ENCODE measurements around the gene TMTC2. TPM values are rescaled to one million over a fixed set of nuclear protein-coding genes. Genes with fewer than 3 reads are reported as not detected.

Gene TMTC2
- total RNA-seq, 2 experiments from 2014 or later: 1.8 to 2.1 TPM

GRCh38 chr12:82685790-82686167, 927 bp upstream of the TMTC2 start:
- POLR2A ChIA-PET: interaction anchor here (0.6 to 2.8 kb wide), 3 partner anchors 111 to 328 kb away, joined by 3 to 14 read pairs (median 3); partner anchors contain the start of genes CCDC59 and METTL25
- H3K36me3 Mint-ChIP-seq (ENCODE audit: low read depth): peaks cover 14% of the 10 kb centered on the region

GRCh38 chr12:82687021-82688011, 610 bp downstream of the TMTC2 start:
- POLR2A ChIA-PET: interaction anchor here (1.4 to 2.8 kb wide), 2 partner anchors 10 to 329 kb away, joined by 3 to 14 read pairs; partner anchors contain the start of genes CCDC59 and METTL25
- Histone ChIP-seq H3K27ac (ENCODE audit: low read depth in 1 of 2, low read length in 2 of 2) (peak overlapping the region; percentile 87), H3K4me1 (ENCODE audit: insufficient read depth, low read length) (peaks cover 16% of the 10 kb centered on the region), H3K9me3 (ENCODE audit: control insufficient read depth in 1 of 2, insufficient read depth in 1 of 2, low read length in 2 of 2) (no peaks in the 10 kb centered on the region), H3K4me3 (ENCODE audit: low read length) (peak overlapping the region; percentile 87), H3K36me3 (ENCODE audit: insufficient read depth, low read length) (no peaks in the 10 kb centered on the region), H3K27me3 (ENCODE audit: control insufficient read depth in 1 of 2, insufficient read depth in 2 of 2, low read length in 2 of 2) (peaks cover 0 to 6% of the 10 kb centered on the region in 2 experiments)
- Mint-ChIP-seq H3K4me3 (peak overlapping the region; percentile 92), H3K36me3 (ENCODE audit: low read depth) (peaks cover 14% of the 10 kb centered on the region), H3K27me3 (peaks cover 5% of the 10 kb centered on the region), H3K27ac (peak overlapping the region; percentile 84), H3K9me3 (no peaks in the 10 kb centered on the region), H3K4me1 (ENCODE audit: low read depth) (peaks cover 13% of the 10 kb centered on the region)
- no peak for TF ChIP-seq CTCF (IDR thresholded peaks at IDR 0.05)
- intact Hi-C loops (cut with DNase I, micrococcal nuclease): loop anchor here (5.0 to 10.0 kb wide), 5 partner anchors 325 to 1817 kb away; partner anchors contain the start of genes CCDC59 (in 1 of the 2) and METTL25 (in 1 of the 2)
- CTCF ChIA-PET: interaction anchor here (1.0 to 2.9 kb wide), 5 partner anchors 8 to 329 kb away, joined by 3 to 11 read pairs (median 9); partner anchors contain the start of genes CCDC59 and METTL25
- ATAC-seq (ENCODE audit: poor library complexity) (peak; percentile 30), DNase-seq (peak; percentile 34 to 85 (median 48))

More at GRCh38 chr12:82685790-82686167, 927 bp upstream of the TMTC2 start:
- Mint-ChIP-seq H3K27ac (peak overlapping the region; percentile 84), H3K9me3 (no peaks in the 10 kb centered on the region), H3K4me1 (ENCODE audit: low read depth) (peaks cover 13% of the 10 kb centered on the region), H3K27me3 (peaks cover 12% of the 10 kb centered on the region), H3K4me3 (peak overlapping the region; percentile 92)
- Histone ChIP-seq H3K4me1 (ENCODE audit: insufficient read depth, low read length) (peaks cover 16% of the 10 kb centered on the region), H3K27ac (ENCODE audit: low read depth in 1 of 2, low read length in 2 of 2) (peak overlapping the region; percentile 87), H3K9me3 (ENCODE audit: control insufficient read depth in 1 of 2, insufficient read depth in 1 of 2, low read length in 2 of 2) (no peaks in the 10 kb centered on the region), H3K27me3 (ENCODE audit: control insufficient read depth in 1 of 2, insufficient read depth in 2 of 2, low read length in 2 of 2) (peaks cover 0 to 6% of the 10 kb centered on the region in 2 experiments), H3K4me3 (ENCODE audit: low read length) (peak overlapping the region; percentile 87), H3K36me3 (ENCODE audit: insufficient read depth, low read length) (no peaks in the 10 kb centered on the region)
- CTCF ChIA-PET: interaction anchor here (0.6 to 2.9 kb wide), 11 partner anchors 8 to 1138 kb away, joined by 3 to 11 read pairs (median 5); partner anchors contain the start of genes CCDC59 and METTL25
- peak; percentile 76 for TF ChIP-seq CTCF (IDR thresholded peaks at IDR 0.05)
- ATAC-seq (ENCODE audit: poor library complexity): peak; percentile 62
- intact Hi-C loops (cut with DNase I, micrococcal nuclease): loop anchor here (5.0 to 10.0 kb wide), 5 partner anchors 323 to 1819 kb away; partner anchors contain the start of genes CCDC59 (in 1 of the 2) and METTL25 (in 1 of the 2)
- DNase-seq: peak; percentile 83 to 94 (median 88)

- H3K36me3 ChIP-seq (ENCODE audit: insufficient read depth, low read length): no peaks in the 10 kb centered on the region
- ChIA-PET CTCF (no interaction called here), POLR2A (interaction anchor here (1.4 to 2.8 kb wide), 2 partner anchors 9 to 330 kb away, joined by 3 to 14 read pairs; partner anchors contain the start of genes CCDC59 and METTL25)
- TF ChIP-seq CTCF (IDR thresholded peaks at IDR 0.05): no peak
- peaks cover 16% of the 10 kb centered on the region for H3K4me1 ChIP-seq (ENCODE audit: insufficient read depth, low read length)
- Mint-ChIP-seq H3K36me3 (ENCODE audit: low read depth) (peaks cover 14% of the 10 kb centered on the region), H3K9me3 (no peaks in the 10 kb centered on the region), H3K4me3 (peak overlapping the region; percentile 92), H3K27ac (peak overlapping the region; percentile 84), H3K4me1 (ENCODE audit: low read depth) (peaks cover 13% of the 10 kb centered on the region), H3K27me3 (no peaks in the 10 kb centered on the region)
- peaks cover 0 to 2% of the 10 kb centered on the region in 2 experiments for H3K27me3 ChIP-seq (ENCODE audit: control insufficient read depth in 1 of 2, insufficient read depth in 2 of 2, low read length in 2 of 2)
- ATAC-seq (ENCODE audit: poor library complexity) (no peak), DNase-seq (peak in 3 of 14 experiments; percentile 10 to 39 (median 31))
- H3K9me3 ChIP-seq (ENCODE audit: control insufficient read depth in 1 of 2, insufficient read depth in 1 of 2, low read length in 2 of 2): no peaks in the 10 kb centered on the region
- intact Hi-C loops (cut with DNase I, micrococcal nuclease): loop anchor here (5.0 to 10.0 kb wide), 5 partner anchors 326 to 1817 kb away; partner anchors contain the start of genes CCDC59 (in 1 of the 2) and METTL25 (in 1 of the 2)
- H3K4me3 ChIP-seq (ENCODE audit: low read length): peak overlapping the region; percentile 87
- peak overlapping the region in 1 of 2 donors; percentile 59 for H3K27ac ChIP-seq (ENCODE audit: low read depth in 1 of 2, low read length in 2 of 2)
These were observed 1.4 kb downstream of the TMTC2 start for GRCh38 chr12:82688035-82688501.

Measured in CD4-positive, alpha-beta T cell (primary cell).